HCT116 (cell line): Measurements from ENCODE around the gene LGALS12.

Experiments
- CEBPB ChIP-seq: IDR thresholded peaks from 2 replicates; pipeline ENCODE4 v1.6.1; 2012; ENCODE audit warnings: low read depth
- ELF1 ChIP-seq: IDR thresholded peaks from 2 replicates; pipeline ENCODE4 v1.6.1; 2012; ENCODE audit warnings: low read depth, borderline replicate concordance
- EZH2 ChIP-seq: fragments of 200-600 bp; sonication (generic); IDR thresholded peaks from 2 replicates; pipeline ENCODE4 v1.6.1; 2017; ENCODE audit warnings: antibody characterized with exemption, mixed run types
- POLR2A ChIP-seq: IDR thresholded peaks from 2 replicates; pipeline ENCODE4 v1.7.0; 2011; ENCODE audit warnings: borderline replicate concordance; ENCODE audit not compliant: insufficient read depth, insufficient read length; ENCODE audit errors: extremely low read depth
- POLR2AphosphoS5 ChIP-seq: IDR thresholded peaks from 2 replicates; pipeline ENCODE4 v1.6.1; 2011; ENCODE audit warnings: mild to moderate bottlenecking, low read depth, low read length, moderate library complexity
- SRF ChIP-seq: IDR thresholded peaks from 2 replicates; pipeline ENCODE4 v1.6.1; 2012; ENCODE audit warnings: low read depth
- ZNF274 ChIP-seq: fragments of 200-500 bp; sonication (Bioruptor generic); IDR thresholded peaks from 2 replicates; pipeline ENCODE4 v1.6.1; 2014; ENCODE audit warnings: mild to moderate bottlenecking, low read depth, low read length, inconsistent platforms
- TF ChIP-seq, protein P1 (sequence below), 3 experiments: fragments of 200-600 bp in 1 of 3; sonication (generic) in 1 of 3; IDR thresholded peaks in 2 of 3; conservative IDR thresholded peaks in 1 of 3; 2 replicates each; pipeline ENCODE4 v1.5.1; 2012 to 2017; ENCODE audit warnings: low read depth in 2 of 3, low read length in 2 of 3, antibody characterized with exemption in 1 of 3, borderline replicate concordance in 1 of 3, control low read depth in 1 of 3, mild to moderate bottlenecking in 1 of 3, mixed read lengths in 1 of 3, mixed run types in 1 of 3, moderate library complexity in 1 of 3; ENCODE audit not compliant: insufficient read depth in 1 of 3
- TF ChIP-seq, protein P2 (sequence below): IDR thresholded peaks from 2 replicates; pipeline ENCODE4 v1.6.1; 2011; ENCODE audit warnings: mild to moderate bottlenecking, low read length, moderate library complexity; ENCODE audit not compliant: insufficient replicate concordance; ENCODE audit errors: extremely low read depth
- TF ChIP-seq, protein P3 (sequence below): IDR thresholded peaks from 2 replicates; pipeline ENCODE4 v1.6.1; 2012
- TF ChIP-seq, protein P4 (sequence below): IDR thresholded peaks from 2 replicates; pipeline ENCODE4 v1.6.1; 2012

DNA sequence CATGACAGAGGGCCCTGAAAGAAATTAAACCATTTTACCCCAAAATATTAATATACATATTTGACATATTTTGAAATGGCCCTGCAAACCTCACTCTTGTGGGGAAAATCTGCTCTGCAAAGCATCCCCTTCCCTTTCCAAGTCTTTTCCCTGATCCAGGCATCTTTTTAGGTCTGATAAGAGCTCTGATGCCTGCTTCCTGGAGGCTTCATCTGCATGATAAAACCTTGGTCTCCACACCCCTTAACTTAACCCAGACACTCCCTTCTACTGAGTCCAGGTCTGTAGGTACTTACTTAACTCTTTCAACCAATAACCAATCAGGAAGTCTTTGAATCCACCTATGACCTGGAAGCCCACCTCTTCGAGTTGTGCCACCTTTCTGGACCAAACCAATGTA, 1.8 kb upstream of the LGALS12 start:
- TF ChIP-seq, protein P1, sequence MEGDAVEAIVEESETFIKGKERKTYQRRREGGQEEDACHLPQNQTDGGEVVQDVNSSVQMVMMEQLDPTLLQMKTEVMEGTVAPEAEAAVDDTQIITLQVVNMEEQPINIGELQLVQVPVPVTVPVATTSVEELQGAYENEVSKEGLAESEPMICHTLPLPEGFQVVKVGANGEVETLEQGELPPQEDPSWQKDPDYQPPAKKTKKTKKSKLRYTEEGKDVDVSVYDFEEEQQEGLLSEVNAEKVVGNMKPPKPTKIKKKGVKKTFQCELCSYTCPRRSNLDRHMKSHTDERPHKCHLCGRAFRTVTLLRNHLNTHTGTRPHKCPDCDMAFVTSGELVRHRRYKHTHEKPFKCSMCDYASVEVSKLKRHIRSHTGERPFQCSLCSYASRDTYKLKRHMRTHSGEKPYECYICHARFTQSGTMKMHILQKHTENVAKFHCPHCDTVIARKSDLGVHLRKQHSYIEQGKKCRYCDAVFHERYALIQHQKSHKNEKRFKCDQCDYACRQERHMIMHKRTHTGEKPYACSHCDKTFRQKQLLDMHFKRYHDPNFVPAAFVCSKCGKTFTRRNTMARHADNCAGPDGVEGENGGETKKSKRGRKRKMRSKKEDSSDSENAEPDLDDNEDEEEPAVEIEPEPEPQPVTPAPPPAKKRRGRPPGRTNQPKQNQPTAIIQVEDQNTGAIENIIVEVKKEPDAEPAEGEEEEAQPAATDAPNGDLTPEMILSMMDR (IDR thresholded peaks at IDR 0.05 in 2 of 3, conservative IDR thresholded peaks at IDR 0.05 in 1 of 3; ENCODE audit: borderline replicate concordance in 1 of 3, insufficient read depth in 1 of 3, low read depth in 2 of 3, low read length in 2 of 3): no peak
- TF ChIP-seq, protein P2, sequence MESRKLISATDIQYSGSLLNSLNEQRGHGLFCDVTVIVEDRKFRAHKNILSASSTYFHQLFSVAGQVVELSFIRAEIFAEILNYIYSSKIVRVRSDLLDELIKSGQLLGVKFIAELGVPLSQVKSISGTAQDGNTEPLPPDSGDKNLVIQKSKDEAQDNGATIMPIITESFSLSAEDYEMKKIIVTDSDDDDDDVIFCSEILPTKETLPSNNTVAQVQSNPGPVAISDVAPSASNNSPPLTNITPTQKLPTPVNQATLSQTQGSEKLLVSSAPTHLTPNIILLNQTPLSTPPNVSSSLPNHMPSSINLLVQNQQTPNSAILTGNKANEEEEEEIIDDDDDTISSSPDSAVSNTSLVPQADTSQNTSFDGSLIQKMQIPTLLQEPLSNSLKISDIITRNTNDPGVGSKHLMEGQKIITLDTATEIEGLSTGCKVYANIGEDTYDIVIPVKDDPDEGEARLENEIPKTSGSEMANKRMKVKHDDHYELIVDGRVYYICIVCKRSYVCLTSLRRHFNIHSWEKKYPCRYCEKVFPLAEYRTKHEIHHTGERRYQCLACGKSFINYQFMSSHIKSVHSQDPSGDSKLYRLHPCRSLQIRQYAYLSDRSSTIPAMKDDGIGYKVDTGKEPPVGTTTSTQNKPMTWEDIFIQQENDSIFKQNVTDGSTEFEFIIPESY: no peak
- TF ChIP-seq, protein P3, sequence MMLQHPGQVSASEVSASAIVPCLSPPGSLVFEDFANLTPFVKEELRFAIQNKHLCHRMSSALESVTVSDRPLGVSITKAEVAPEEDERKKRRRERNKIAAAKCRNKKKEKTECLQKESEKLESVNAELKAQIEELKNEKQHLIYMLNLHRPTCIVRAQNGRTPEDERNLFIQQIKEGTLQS: no peak
- TF ChIP-seq POLR2A (no peak), ZNF274 (no peak), EZH2 (no peak), POLR2AphosphoS5 (no peak), ELF1 (no peak), SRF (no peak), CEBPB (no peak)
- TF ChIP-seq, protein P4, sequence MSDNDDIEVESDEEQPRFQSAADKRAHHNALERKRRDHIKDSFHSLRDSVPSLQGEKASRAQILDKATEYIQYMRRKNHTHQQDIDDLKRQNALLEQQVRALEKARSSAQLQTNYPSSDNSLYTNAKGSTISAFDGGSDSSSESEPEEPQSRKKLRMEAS: no peak
